ENCODE measurements around the gene MLLT10. TPM values are rescaled to one million over a fixed set of nuclear protein-coding genes. Genes with fewer than 3 reads are reported as not detected.
A peak's percentile ranks its signal among the peaks of the same experiment; 100 is the strongest.

Gene MLLT10
- total RNA-seq, 1 experiment from 2014 or later, result 60.1 TPM

DNA sequence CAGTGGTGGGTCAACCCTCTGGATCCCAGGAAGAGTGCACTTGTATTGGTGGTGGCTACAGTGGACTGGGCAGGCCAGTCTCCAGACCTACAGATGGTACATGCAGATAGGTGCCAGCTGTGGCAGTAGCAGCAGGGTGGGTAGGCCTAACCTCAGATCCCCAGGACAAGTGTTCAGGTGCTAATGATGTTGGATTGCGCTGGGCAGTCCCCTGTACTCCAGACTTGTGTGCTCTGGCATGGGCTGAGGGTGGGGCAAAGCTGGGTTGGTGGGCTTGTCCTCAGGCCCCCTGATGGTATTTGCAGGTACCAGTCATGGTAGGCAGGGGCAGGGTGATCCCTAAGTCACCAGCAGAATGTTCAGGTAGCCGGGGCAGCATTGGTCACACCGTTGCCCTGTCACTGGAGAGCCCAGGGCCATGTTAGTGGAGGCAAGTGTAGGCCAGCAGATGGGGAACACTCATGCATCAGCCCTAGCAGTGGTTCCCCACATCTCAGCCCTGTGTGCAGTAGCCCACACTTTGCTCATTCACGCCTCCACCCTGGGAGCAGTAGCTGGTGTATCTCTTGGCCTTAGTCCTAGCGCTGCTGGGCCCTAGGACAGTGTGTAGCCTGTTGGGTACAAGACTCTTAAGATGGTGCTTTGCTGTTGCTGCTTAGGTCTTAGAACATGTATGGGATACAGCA is 171.3 kb downstream of the MLLT10 start (continued):
- TF ChIP-seq ZNF281 (CRISPR knock-in tag; IDR thresholded peaks at IDR 0.05) (no peak), SMAD4 (CRISPR knock-in tag; IDR thresholded peaks at IDR 0.05) (no peak), SOX15 (CRISPR knock-in tag; IDR thresholded peaks at IDR 0.05) (no peak)
- TF ChIP-seq, protein P1, sequence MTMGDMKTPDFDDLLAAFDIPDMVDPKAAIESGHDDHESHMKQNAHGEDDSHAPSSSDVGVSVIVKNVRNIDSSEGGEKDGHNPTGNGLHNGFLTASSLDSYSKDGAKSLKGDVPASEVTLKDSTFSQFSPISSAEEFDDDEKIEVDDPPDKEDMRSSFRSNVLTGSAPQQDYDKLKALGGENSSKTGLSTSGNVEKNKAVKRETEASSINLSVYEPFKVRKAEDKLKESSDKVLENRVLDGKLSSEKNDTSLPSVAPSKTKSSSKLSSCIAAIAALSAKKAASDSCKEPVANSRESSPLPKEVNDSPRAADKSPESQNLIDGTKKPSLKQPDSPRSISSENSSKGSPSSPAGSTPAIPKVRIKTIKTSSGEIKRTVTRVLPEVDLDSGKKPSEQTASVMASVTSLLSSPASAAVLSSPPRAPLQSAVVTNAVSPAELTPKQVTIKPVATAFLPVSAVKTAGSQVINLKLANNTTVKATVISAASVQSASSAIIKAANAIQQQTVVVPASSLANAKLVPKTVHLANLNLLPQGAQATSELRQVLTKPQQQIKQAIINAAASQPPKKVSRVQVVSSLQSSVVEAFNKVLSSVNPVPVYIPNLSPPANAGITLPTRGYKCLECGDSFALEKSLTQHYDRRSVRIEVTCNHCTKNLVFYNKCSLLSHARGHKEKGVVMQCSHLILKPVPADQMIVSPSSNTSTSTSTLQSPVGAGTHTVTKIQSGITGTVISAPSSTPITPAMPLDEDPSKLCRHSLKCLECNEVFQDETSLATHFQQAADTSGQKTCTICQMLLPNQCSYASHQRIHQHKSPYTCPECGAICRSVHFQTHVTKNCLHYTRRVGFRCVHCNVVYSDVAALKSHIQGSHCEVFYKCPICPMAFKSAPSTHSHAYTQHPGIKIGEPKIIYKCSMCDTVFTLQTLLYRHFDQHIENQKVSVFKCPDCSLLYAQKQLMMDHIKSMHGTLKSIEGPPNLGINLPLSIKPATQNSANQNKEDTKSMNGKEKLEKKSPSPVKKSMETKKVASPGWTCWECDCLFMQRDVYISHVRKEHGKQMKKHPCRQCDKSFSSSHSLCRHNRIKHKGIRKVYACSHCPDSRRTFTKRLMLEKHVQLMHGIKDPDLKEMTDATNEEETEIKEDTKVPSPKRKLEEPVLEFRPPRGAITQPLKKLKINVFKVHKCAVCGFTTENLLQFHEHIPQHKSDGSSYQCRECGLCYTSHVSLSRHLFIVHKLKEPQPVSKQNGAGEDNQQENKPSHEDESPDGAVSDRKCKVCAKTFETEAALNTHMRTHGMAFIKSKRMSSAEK (CRISPR knock-in tag; IDR thresholded peaks at IDR 0.05; ENCODE audit: borderline replicate concordance), result no peak

DNA sequence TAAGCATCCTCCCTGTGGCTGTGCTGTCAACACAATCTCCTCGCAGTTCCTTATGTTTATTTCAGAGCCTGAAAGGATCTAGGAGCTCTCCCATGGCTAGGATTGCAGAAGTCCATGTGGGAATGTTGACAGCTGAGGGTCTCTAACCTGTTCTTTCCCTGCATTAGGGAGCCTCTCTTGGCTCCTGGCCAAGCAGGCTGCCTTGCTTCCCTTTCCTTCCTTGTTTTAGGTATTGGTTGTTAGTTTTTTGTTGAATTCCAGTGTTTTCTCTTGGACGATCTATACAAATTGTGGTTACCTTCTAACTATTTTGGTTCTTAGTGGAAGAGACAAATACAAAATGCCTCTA is 171.8 kb downstream of the MLLT10 start:
- H3K36me3 Mint-ChIP-seq, result peaks cover 14% of the 10 kb centered on the region
- CTCF ChIA-PET, result no interaction called here
- no peak overlapping the region for H3K4me3 Mint-ChIP-seq
- no peak for ATAC-seq
- POLR2A ChIA-PET, result interaction anchor here (0.5 kb wide), 1 partner anchor 125 kb away, joined by 8 read pairs; no protein-coding TSS in a partner anchor
- no peaks in the 10 kb centered on the region for H3K27me3 Mint-ChIP-seq (ENCODE audit: low read depth)
- peaks cover 6% of the 10 kb centered on the region for H3K9me3 Mint-ChIP-seq
- H3K4me1 Mint-ChIP-seq, result peaks cover 21% of the 10 kb centered on the region
- H3K27ac Mint-ChIP-seq, result no peak overlapping the region
- TF ChIP-seq CREB1 (CRISPR knock-in tag; IDR thresholded peaks at IDR 0.05), result no peak
- DNase-seq (ENCODE audit: low spot score), result no peak

DNA sequence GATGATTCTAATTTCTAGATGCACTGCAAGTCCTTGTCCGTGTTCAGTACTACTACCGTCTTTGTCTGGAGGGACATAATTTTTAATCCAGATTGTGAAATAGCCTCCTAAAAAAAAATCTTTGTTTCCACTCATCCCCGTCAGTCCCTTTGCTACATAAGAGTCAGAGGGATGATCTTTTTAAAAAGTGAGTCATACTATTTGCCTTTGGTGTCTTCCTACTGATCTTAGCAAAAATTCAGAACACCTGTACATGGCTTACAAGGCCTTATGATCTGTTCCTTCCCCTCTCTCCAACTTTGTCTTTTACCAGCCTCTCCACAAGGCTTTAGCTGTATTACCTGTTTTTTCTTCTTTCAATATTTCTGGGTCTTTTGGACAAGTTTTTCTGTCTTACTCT is 173.5 kb downstream of the MLLT10 start:
- ATAC-seq (no peak), DNase-seq (ENCODE audit: low spot score) (no peak)
- CTCF ChIA-PET, result no interaction called here
- Mint-ChIP-seq H3K4me3 (no peak overlapping the region), H3K4me1 (peaks cover 14% of the 10 kb centered on the region), H3K27ac (peak overlapping the region; percentile 12; the same call in 1 of the 2 replicates), H3K36me3 (peaks cover 9% of the 10 kb centered on the region), H3K27me3 (ENCODE audit: low read depth) (no peaks in the 10 kb centered on the region), H3K9me3 (no peaks in the 10 kb centered on the region)
- TF ChIP-seq CREM (CRISPR knock-in tag; IDR thresholded peaks at IDR 0.05) (no peak), MYBL2 (CRISPR knock-in tag; IDR thresholded peaks at IDR 0.05) (no peak), HMGXB4 (CRISPR knock-in tag; IDR thresholded peaks at IDR 0.05) (no peak), ESRRA (CRISPR knock-in tag; IDR thresholded peaks at IDR 0.05; ENCODE audit: borderline replicate concordance) (no peak)
- POLR2A ChIA-PET, result no interaction called here

DNA sequence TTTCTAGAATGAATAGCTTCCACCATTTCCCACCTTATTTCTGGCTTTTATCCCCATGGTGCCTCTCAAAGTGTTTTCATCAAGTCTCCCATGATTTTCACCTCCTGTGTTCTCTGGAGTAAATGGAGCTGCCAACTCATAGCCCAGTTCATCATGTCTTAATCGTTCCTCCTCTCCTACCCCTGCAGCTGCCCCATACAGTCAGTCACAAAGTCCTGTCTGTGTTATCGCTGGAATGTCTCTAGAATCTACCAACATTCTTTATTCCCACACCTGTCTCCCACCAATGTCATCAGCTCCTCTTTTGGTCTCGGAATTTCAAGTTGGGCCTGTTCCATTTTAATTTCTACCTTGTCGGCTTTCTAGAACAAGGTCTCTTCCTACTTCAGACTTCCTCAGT is 178.9 kb downstream of the MLLT10 start:
- no peak for DNase-seq (ENCODE audit: low spot score)
- Mint-ChIP-seq H3K9me3 (no peaks in the 10 kb centered on the region), H3K27me3 (ENCODE audit: low read depth) (no peaks in the 10 kb centered on the region), H3K4me3 (no peak overlapping the region), H3K27ac (peak overlapping the region; percentile 66), H3K36me3 (peaks cover 21% of the 10 kb centered on the region), H3K4me1 (peaks cover 5% of the 10 kb centered on the region)
- ChIA-PET CTCF (interaction anchor here (1.4 to 1.5 kb wide), 2 partner anchors 12 to 19 kb away, joined by 3 to 5 read pairs; no protein-coding TSS in a partner anchor), POLR2A (no interaction called here)
- no peak for TF ChIP-seq ATF3 (CRISPR knock-in tag; conservative IDR thresholded peaks at IDR 0.05)
- TF ChIP-seq AFF4 (CRISPR knock-in tag; IDR thresholded peaks at IDR 0.05; ENCODE audit: borderline replicate concordance), result no peak
- no peak for ATAC-seq

Measured in WTC11 (cell line).